Measurements from ENCODE around the gene SLC22A1.
"Not testable (repeated sequence)": the region's sequence is repeated elsewhere in the genome, so short reads cannot be mapped to it uniquely, and the experiment has no call there.

The SLC22A1 gene

DNA sequence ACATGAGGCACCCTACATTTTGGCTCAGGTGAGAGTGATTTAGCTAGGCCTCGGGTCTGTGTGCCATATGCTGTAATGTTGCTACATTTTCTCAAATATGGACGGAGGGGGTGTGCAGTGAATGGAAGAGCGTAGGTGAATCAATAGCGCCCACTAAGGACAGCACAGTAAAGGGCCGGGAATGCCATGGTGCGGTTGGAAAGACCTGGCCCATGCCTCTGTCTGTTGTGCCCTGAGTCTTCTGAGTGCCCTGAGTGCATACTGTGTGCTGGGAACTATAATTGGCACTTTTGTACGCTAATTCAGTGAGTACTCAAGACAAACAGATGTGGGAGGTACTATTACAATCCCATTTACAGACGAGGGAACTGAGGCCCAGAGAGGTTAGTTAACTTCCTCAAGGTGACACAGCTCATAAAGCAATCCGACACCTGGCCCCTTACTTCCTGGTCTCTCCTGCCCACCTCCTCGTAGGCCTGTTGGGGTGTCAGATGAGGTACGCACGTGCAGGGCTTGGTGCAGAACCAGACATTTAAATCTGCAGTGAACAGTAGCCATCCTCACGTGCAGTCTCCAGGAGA lies 17.3 kb downstream of the SLC22A1 start:
- DNase-seq (ENCODE audit: low read depth) = no peak
- no peak overlapping the region for H3K4me3 ChIP-seq (replicated peaks; ENCODE audit: low read depth, low read length)
- no peak for TF ChIP-seq CTCF (IDR thresholded peaks at IDR 0.05; ENCODE audit: low read length, missing control alignments)

DNA sequence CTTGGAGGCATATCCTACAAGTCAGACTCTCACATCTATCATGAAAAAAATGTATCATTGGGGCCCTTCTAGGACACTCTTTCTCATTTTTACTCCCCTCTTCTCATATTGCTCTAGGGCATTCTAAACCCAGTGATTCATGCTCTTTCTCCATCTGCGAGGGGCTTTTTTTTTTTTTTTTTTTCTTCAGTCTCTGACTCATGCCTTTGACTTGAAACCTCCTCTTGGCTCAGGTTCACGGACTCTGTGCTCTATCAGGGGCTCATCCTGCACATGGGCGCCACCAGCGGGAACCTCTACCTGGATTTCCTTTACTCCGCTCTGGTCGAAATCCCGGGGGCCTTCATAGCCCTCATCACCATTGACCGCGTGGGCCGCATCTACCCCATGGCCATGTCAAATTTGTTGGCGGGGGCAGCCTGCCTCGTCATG lies 17.8 kb downstream of the SLC22A1 start:
- no peak for TF ChIP-seq CTCF (IDR thresholded peaks at IDR 0.05; ENCODE audit: low read length, missing control alignments)
- H3K4me3 ChIP-seq (replicated peaks; ENCODE audit: low read depth, low read length) = no peak overlapping the region
- peak; percentile 90 for DNase-seq (ENCODE audit: low read depth)

- H3K4me3 ChIP-seq (replicated peaks; ENCODE audit: low read depth, low read length); DNase-seq (ENCODE audit: low read depth): not testable (repeated sequence)
These were observed 18.9 kb downstream of the SLC22A1 start for GRCh38 chr6:160140493-160140892.

- no peak for TF ChIP-seq CTCF (IDR thresholded peaks at IDR 0.05; ENCODE audit: low read length, missing control alignments)
- peak; percentile 70 for DNase-seq (ENCODE audit: low read depth)
- no peak overlapping the region for H3K4me3 ChIP-seq (replicated peaks; ENCODE audit: low read depth, low read length)
These were observed 19.5 kb downstream of the SLC22A1 start for GRCh38 chr6:160141001-160141726.

DNA sequence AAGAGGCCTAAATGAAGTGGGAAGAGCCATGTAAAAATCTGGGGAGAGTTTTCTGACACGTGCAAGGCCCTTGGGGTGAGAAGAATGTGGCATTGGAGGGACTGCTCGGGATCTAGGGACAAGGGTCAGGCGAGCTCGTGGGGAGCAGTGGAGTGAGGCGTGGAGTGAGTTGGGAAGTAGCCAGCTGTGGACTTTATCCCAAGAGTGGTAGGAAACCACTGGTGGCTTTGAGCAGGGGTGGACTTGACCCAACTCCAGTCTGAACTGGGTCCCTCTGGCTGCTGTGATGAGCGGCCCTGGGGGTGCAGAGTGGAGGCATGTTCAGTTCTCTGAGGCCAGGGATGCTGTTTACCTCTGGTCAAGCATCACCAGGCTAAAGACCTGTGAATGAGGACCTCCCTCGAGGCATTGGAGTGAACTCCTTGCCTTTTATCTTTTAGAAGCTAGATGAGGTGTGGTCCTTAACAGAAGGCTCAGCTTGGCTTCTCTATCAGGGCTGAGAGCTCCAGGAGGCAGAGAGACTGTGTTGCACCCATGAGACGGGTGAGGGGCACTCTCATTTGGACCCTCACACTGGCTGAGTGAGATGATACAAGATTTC lies 20.6 kb downstream of the SLC22A1 start:
- TF ChIP-seq CTCF (IDR thresholded peaks at IDR 0.05; ENCODE audit: low read length, missing control alignments) = no peak
- no peak overlapping the region for H3K4me3 ChIP-seq (replicated peaks; ENCODE audit: low read depth, low read length)
- no peak for DNase-seq (ENCODE audit: low read depth)

DNA sequence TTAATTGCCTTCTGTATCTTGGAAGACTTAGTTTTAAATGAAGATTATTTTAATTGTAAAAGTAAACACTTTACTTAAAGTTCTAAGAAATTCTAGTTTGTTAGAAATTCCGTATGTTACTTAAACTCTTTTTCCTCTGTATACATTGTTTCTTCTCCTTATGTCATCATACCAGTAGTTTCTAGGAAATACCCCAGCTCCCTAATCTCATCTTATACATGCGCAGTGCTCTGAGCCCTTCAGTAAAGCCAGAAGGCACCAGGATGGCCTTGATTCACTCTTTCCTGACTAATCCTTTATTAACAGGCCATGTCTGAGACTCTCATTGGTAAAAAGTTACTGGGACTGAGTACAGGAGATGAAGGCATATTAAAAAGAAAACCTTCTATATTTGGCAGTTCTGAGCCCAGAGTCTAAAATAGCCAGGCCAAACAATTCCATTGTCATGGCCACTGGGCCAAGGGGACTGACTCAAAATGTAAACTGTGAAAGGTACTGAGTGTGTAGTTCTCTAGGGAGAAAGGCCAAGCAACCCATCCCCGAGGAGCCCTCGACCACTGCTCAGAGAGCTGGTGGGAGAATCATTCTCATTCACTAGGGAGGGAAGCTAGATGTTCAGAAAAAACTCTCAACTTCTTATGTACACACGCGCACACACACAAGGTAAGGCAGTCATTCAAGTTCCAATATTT lies 25.0 kb downstream of the SLC22A1 start:
- no peak for DNase-seq (ENCODE audit: low read depth)
- TF ChIP-seq CTCF (IDR thresholded peaks at IDR 0.05; ENCODE audit: low read length, missing control alignments) = no peak
- H3K4me3 ChIP-seq (replicated peaks; ENCODE audit: low read depth, low read length) = no peak overlapping the region

DNA sequence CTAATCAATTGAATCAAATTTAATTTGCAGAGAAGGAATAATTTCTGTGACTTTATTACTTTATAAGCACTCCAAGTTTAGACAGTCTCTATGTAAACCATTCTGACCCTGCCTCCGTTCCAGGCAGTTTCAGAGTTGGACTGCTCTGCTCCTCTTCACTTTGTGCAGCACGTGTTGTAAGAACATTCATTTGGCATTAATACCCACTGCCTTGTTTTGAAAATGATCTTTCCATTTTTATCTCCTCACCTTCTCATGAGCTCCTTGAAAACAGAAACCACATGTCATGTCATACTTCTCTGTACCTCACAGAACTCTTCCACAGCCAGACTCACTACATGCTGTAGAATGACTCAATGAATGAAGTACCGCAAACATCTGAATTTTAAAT lies 25.5 kb downstream of the SLC22A1 start:
- TF ChIP-seq CTCF (IDR thresholded peaks at IDR 0.05; ENCODE audit: low read length, missing control alignments) = no peak
- no peak overlapping the region for H3K4me3 ChIP-seq (replicated peaks; ENCODE audit: low read depth, low read length)
- DNase-seq (ENCODE audit: low read depth) = no peak
